ENCODE data around the gene ZNF598. TPM values are rescaled to one million over a fixed set of nuclear protein-coding genes. Genes with fewer than 3 reads are reported as not detected.

ZNF598 gene
- total RNA-seq, 2 donors from 2014 or later: 45.6 to 49.5 TPM

- Histone ChIP-seq H3K27me3 (ENCODE audit: control insufficient read depth, insufficient read depth, low read length, poor library complexity, severe bottlenecking) (no peaks in the 10 kb centered on the region), H3K4me3 (ENCODE audit: low read length) (no peak overlapping the region), H3K4me1 (ENCODE audit: control insufficient read depth, insufficient read depth, low read length) (peaks cover 6% of the 10 kb centered on the region), H3K9me3 (ENCODE audit: control insufficient read depth, low read length) (no peaks in the 10 kb centered on the region), H3K27ac (ENCODE audit: low read depth, low read length) (no peak overlapping the region), H3K36me3 (ENCODE audit: control insufficient read depth, insufficient read depth, low read length) (no peaks in the 10 kb centered on the region), H3K9ac (ENCODE audit: extremely low read depth, low read length, poor library complexity, severe bottlenecking) (no peak overlapping the region)
- Mint-ChIP-seq H3K4me1 (peaks cover 12% of the 10 kb centered on the region), H3K4me3 (no peak overlapping the region), H3K27ac (no peak overlapping the region), H3K9me3 (no peaks in the 10 kb centered on the region), H3K27me3 (ENCODE audit: insufficient read depth) (no peaks in the 10 kb centered on the region), H3K36me3 (ENCODE audit: low read depth) (peaks cover 4% of the 10 kb centered on the region)
- WGBS, 2 experiments (ENCODE audit: insufficient coverage in 1 of 2, insufficient read length in 1 of 2): 92 to 93% methylated on average over 10 to 11 of the region's 11 CpGs
- no peak for DNase-seq
- no peak for TF ChIP-seq CTCF (conservative IDR thresholded peaks at IDR 0.05)
Measured at GRCh38 chr16:2042986-2043666, 33.5 kb upstream of the ZNF598 start.

GRCh38 chr16:2042171-2042985, 32.8 kb upstream of the ZNF598 start:
- H3K36me3 ChIP-seq (ENCODE audit: control insufficient read depth, insufficient read depth, low read length): no peaks in the 10 kb centered on the region
- no peaks in the 10 kb centered on the region for H3K27me3 ChIP-seq (ENCODE audit: control insufficient read depth, insufficient read depth, low read length, poor library complexity, severe bottlenecking)
- WGBS, 2 experiments (ENCODE audit: insufficient coverage in 1 of 2, insufficient read length in 1 of 2): 95 to 97% methylated on average over 9 to 18 of the region's 22 CpGs
- peaks cover 6% of the 10 kb centered on the region for H3K4me1 ChIP-seq (ENCODE audit: control insufficient read depth, insufficient read depth, low read length)
- no peak for TF ChIP-seq CTCF (conservative IDR thresholded peaks at IDR 0.05)
- H3K9me3 ChIP-seq (ENCODE audit: control insufficient read depth, low read length): no peaks in the 10 kb centered on the region
- H3K27me3 Mint-ChIP-seq (ENCODE audit: insufficient read depth): no peaks in the 10 kb centered on the region
- no peaks in the 10 kb centered on the region for H3K9me3 Mint-ChIP-seq
- peaks cover 5% of the 10 kb centered on the region for H3K36me3 Mint-ChIP-seq (ENCODE audit: low read depth)
- H3K27ac ChIP-seq (ENCODE audit: low read depth, low read length): no peak overlapping the region
- DNase-seq: no peak
- peaks cover 12% of the 10 kb centered on the region for H3K4me1 Mint-ChIP-seq
- no peak overlapping the region for H3K9ac ChIP-seq (ENCODE audit: extremely low read depth, low read length, poor library complexity, severe bottlenecking)
- H3K4me3 Mint-ChIP-seq: no peak overlapping the region
- H3K27ac Mint-ChIP-seq: no peak overlapping the region
- H3K4me3 ChIP-seq (ENCODE audit: low read length): no peak overlapping the region

- no peak overlapping the region for H3K4me3 ChIP-seq (ENCODE audit: low read length)
- no peaks in the 10 kb centered on the region for H3K9me3 ChIP-seq (ENCODE audit: control insufficient read depth, low read length)
- TF ChIP-seq CTCF (conservative IDR thresholded peaks at IDR 0.05): no peak
- DNase-seq: no peak
- H3K4me3 Mint-ChIP-seq: no peak overlapping the region
- peaks cover 4% of the 10 kb centered on the region for H3K36me3 Mint-ChIP-seq (ENCODE audit: low read depth)
- no peaks in the 10 kb centered on the region for H3K27me3 Mint-ChIP-seq (ENCODE audit: insufficient read depth)
- H3K27ac ChIP-seq (ENCODE audit: low read depth, low read length): no peak overlapping the region
- H3K9ac ChIP-seq (ENCODE audit: extremely low read depth, low read length, poor library complexity, severe bottlenecking): no peak overlapping the region
- WGBS, 2 experiments (ENCODE audit: insufficient coverage in 1 of 2, insufficient read length in 1 of 2): 91 to 94% methylated on average over 9 to 20 of the region's 20 CpGs
- H3K9me3 Mint-ChIP-seq: no peaks in the 10 kb centered on the region
- H3K27me3 ChIP-seq (ENCODE audit: control insufficient read depth, insufficient read depth, low read length, poor library complexity, severe bottlenecking): no peaks in the 10 kb centered on the region
- peaks cover 6% of the 10 kb centered on the region for H3K4me1 ChIP-seq (ENCODE audit: control insufficient read depth, insufficient read depth, low read length)
- no peak overlapping the region for H3K27ac Mint-ChIP-seq
- peaks cover 7% of the 10 kb centered on the region for H3K4me1 Mint-ChIP-seq
- H3K36me3 ChIP-seq (ENCODE audit: control insufficient read depth, insufficient read depth, low read length): no peaks in the 10 kb centered on the region
Measured at GRCh38 chr16:2040787-2041522, 31.3 kb upstream of the ZNF598 start.

All from endodermal cell (in vitro differentiated cells).